GM18526 (cell line): ENCODE data around the gene STK10.

Experiments used
- POLR2A ChIP-seq: IDR thresholded peaks from 3 replicates; pipeline ENCODE4 v1.6.1; 2011; ENCODE audit not compliant: insufficient read length; ENCODE audit errors: extremely low read depth

Gene STK10

GRCh38 chr5:172078726-172079345 lies 109.2 kb downstream of the STK10 start:
- TF ChIP-seq POLR2A: no peak

DNA sequence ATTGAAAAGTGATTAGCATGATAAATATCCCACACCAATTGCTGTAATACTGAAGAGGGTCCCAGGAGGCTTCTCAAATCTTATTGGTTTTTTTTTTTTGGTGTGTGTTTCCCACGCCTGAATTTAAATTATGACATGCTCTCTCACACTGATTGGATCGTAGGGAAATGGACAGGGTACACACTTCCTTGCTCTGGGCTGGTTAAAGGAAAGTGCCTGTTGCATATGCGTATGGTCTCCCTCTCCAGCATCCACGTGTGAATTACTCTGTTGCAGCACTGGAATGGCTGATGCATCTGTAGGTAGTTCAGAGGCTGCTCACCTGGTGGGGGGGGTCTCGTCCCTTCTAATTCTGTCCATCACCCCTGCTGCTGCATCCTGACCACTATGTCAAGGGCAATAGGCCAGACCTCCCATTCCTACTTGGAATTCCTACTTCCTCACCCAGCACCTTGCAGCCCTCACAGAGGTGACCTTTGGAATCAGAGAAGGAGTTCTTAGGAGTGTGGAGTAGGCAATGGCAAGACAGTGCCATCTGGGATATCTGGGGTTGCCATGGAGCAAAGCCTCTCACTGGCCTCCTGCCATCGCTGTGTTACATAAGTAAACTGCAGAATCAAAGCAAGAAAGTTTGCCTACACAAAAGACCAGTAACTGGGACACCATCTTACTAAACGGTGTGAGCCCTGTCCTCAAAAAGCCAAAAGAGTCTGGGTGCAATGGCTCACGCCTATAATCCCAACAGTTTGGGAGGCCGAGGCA lies 110.2 kb downstream of the STK10 start:
- no peak for TF ChIP-seq POLR2A

- TF ChIP-seq POLR2A: no peak
Measured at GRCh38 chr5:172076761-172077244, 111.2 kb downstream of the STK10 start.

- TF ChIP-seq POLR2A: no peak
Measured at GRCh38 chr5:172075656-172076055, 112.4 kb downstream of the STK10 start.

GRCh38 chr5:172074896-172075295 lies 113.1 kb downstream of the STK10 start:
- TF ChIP-seq POLR2A: no peak

GRCh38 chr5:172071309-172071875 lies 116.6 kb downstream of the STK10 start:
- TF ChIP-seq POLR2A: no peak

GRCh38 chr5:172065431-172066065 lies 122.5 kb downstream of the STK10 start:
- no peak for TF ChIP-seq POLR2A

GRCh38 chr5:172064766-172065165 lies 123.3 kb downstream of the STK10 start:
- TF ChIP-seq POLR2A: no peak

DNA sequence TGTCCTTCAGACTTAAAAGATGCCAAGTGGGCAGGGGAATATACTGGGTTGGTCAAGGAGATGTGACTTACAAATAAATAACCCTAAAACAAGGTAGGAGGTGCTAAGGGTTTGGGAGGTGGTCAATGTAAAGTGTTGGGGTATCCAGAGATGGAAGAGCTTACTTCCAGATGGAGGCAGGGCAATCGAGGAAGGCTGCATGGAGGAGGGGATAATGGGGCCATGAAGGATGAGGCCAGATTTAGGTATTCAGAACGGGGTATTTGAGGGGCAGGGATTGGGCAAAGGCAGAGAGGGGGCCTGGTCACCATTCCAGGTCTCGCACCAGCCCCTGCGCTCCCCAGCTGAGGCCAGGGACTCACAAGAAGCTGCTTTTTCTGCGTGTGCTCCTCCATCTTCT lies 123.7 kb downstream of the STK10 start:
- no peak for TF ChIP-seq POLR2A

DNA sequence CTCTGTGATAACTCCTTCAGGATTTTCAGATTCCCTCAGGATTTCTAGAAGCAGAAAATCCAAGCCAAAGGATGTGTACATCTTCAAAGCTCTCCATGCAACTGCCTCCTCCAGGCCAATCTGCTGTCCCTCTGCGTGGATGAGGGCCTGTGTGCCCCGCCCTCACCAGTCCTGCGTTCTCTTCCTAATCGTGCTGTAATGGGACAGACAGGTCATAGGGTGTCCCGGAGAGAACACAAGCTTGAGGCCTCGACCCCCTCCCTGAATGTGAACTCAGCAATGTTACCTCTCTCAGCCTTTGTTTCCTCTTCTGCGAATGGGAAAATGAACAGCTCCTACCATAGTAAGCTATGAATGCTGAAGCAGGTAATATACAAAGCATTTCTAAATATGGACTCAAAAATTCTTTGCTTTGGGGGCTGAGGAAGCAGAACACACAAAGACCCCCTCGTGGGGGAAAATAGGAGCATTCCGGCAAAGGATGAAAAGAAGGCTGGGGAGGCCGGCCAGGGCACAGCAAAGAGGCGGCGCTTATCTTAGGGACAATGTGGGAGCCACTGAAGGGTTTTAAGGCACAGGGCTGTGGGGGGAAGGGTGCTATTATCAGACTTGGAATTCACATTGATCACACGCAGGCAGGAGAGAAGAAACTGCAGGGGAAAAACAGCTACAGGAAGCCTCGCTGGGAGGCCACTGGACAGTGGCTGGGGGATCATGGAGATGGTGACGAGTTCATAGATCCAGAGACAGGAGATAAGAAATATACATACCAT lies 124.4 kb downstream of the STK10 start:
- TF ChIP-seq POLR2A: no peak

GRCh38 chr5:172059661-172060100 lies 128.3 kb downstream of the STK10 start:
- no peak for TF ChIP-seq POLR2A

DNA sequence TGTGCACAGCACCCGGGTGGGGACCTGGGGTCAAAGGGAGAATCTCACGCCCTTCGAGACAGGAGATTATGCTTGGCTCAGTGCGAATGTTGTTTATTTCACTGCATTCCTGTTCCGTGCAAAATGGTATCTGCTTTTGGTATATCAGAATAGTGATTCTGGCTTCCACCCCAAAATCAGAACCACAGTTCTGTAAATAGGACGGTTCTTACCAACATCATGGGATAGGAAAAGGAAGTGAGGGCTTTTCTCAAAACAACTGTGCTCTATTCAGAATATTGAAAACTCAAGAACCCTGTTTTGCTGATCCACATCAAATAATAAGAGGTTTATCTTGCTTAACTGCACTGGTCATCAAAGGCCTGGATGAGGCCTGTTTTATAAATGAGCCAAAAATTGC lies 129.9 kb downstream of the STK10 start:
- TF ChIP-seq POLR2A: no peak

DNA sequence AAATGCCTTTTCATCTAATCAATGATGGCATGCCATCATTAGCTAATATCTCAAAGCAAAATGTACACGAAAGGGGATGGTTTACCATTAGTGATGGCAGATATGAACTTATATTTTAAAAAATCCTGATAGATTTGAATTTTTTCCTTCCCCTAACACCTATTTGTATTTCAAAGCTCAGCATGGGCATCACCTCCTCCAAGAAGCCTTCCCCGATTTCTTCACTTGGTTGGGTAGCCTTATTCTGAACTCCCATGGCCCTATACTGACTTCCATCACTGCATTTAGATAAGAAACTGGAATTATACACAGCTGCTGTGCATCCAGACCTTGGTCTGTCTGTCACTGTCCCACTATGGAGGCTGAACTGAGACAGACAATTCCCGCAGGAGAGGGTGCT lies 132.0 kb downstream of the STK10 start:
- TF ChIP-seq POLR2A: no peak

DNA sequence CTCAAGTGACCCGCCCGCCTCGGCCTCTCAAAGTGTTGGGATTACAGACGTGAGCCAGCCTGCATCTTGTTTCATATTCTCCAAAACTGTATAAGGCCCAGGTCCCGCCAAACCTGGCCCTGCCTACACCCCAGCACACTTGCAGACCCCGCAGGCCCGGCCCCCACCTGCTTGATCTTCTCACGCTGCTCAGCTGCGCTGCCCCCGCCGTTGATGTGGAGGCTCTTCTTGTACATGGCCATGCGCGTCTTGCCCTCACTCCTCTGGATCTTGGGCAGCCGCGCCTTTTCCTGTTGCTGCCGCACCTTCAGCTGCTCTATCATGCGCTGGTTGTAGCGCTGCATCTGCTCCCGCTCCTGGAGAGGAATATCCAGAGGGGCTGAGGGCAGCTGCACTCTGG lies 132.6 kb downstream of the STK10 start:
- TF ChIP-seq POLR2A: no peak

GRCh38 chr5:172054611-172055153 lies 133.3 kb downstream of the STK10 start:
- TF ChIP-seq POLR2A: no peak
